ENCODE measurements around the gene PHC2. TPM values are rescaled to one million over a fixed set of nuclear protein-coding genes. Genes with fewer than 3 reads are reported as not detected.

Gene PHC2
- total and polyA plus RNA-seq, 9 of the 15 experiments (the other 6 are each of a cell fraction or from before 2014, with no cell fraction given) = 3.1 to 67.6 (median 34.6) TPM

DNA sequence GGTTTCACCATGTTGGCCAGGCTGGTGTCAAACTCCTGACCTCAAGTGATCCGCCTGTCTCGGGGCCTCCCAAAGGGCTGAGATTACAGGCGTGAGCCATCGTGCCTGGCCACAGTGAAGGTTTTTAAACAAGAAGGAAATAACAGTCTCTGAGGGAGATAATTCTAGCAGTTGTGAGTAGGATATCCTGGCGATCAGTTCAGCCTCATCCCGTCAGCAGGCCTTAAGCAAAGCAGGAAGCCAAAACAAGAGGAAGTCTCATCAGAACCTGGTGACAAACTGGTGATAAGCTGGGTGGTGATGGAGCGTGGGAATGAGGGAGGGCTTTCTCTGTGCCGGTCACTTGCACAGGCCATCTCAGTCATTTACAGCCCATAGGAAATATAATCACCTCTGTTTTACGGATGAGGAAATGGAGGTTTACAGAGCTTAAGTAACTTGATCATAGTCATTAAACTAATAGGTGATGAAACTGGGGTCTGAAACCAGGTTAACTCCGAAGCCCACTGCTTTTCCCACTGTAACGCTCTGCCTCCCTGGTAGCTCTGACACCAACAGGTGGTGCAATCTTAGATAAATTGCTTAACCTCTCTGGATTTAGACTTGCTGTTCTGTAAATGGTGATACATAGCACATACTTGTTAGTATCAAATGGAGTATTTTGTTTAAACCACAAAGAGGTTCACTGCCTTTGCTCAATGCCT is 69.2 kb downstream of the PHC2 start (continued):
- TF ChIP-seq, protein P1, sequence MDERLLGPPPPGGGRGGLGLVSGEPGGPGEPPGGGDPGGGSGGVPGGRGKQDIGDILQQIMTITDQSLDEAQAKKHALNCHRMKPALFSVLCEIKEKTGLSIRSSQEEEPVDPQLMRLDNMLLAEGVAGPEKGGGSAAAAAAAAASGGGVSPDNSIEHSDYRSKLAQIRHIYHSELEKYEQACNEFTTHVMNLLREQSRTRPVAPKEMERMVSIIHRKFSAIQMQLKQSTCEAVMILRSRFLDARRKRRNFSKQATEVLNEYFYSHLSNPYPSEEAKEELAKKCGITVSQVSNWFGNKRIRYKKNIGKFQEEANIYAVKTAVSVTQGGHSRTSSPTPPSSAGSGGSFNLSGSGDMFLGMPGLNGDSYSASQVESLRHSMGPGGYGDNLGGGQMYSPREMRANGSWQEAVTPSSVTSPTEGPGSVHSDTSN (CRISPR knock-in tag; IDR thresholded peaks at IDR 0.05; ENCODE audit: low read depth) = no peak
- TF ChIP-seq, protein P1 (tag; conservative IDR thresholded peaks at IDR 0.05; ENCODE audit: low read depth) = peak; percentile 80
- no peak for TF ChIP-seq ELF4 (CRISPR knock-in tag; IDR thresholded peaks at IDR 0.05)
- peak; percentile 60; the same call in 1 of the 2 replicates for TF ChIP-seq JUND (IDR thresholded peaks at IDR 0.05; ENCODE audit: borderline replicate concordance, low read depth, low read length)
- peak; percentile 74; the same call in 1 of the 3 replicates for TF ChIP-seq JUND (tag; IDR thresholded peaks at IDR 0.05; ENCODE audit: borderline replicate concordance, low read depth, low read length)
- peak; percentile 44; the same call in 1 of the 2 replicates for TF ChIP-seq GATAD2B (IDR thresholded peaks at IDR 0.05; ENCODE audit: borderline replicate concordance)
- no peak for TF ChIP-seq TGIF2 (CRISPR knock-in tag; IDR thresholded peaks at IDR 0.05)
- no peak for TF ChIP-seq CSDE1 (IDR thresholded peaks at IDR 0.05)
- no peak for TF ChIP-seq PTBP1 (IDR thresholded peaks at IDR 0.05; ENCODE audit: low read depth, low read length)
- TF ChIP-seq SPI1 (IDR thresholded peaks at IDR 0.05; ENCODE audit: borderline replicate concordance, low read depth, low read length) = peak; percentile 93
- TF ChIP-seq FOXK2 (conservative IDR thresholded peaks at IDR 0.05 in 1 of 2, IDR thresholded peaks at IDR 0.05 in 1 of 2; ENCODE audit: low read depth in 2 of 2) = peak in 1 of 2 experiments; percentile 41; a peak in 1 of 4 replicates
- TF ChIP-seq PML (IDR thresholded peaks at IDR 0.05; ENCODE audit: low read length) = no peak
- TF ChIP-seq RFX1 (IDR thresholded peaks at IDR 0.05) = no peak
- no peak for TF ChIP-seq EWSR1 (IDR thresholded peaks at IDR 0.05; ENCODE audit: borderline replicate concordance, low read depth, partially characterized antibody)
- TF ChIP-seq, protein P2, sequence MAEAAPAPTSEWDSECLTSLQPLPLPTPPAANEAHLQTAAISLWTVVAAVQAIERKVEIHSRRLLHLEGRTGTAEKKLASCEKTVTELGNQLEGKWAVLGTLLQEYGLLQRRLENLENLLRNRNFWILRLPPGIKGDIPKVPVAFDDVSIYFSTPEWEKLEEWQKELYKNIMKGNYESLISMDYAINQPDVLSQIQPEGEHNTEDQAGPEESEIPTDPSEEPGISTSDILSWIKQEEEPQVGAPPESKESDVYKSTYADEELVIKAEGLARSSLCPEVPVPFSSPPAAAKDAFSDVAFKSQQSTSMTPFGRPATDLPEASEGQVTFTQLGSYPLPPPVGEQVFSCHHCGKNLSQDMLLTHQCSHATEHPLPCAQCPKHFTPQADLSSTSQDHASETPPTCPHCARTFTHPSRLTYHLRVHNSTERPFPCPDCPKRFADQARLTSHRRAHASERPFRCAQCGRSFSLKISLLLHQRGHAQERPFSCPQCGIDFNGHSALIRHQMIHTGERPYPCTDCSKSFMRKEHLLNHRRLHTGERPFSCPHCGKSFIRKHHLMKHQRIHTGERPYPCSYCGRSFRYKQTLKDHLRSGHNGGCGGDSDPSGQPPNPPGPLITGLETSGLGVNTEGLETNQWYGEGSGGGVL (CRISPR knock-in tag; IDR thresholded peaks at IDR 0.05) = no peak
- TF ChIP-seq, protein P3, sequence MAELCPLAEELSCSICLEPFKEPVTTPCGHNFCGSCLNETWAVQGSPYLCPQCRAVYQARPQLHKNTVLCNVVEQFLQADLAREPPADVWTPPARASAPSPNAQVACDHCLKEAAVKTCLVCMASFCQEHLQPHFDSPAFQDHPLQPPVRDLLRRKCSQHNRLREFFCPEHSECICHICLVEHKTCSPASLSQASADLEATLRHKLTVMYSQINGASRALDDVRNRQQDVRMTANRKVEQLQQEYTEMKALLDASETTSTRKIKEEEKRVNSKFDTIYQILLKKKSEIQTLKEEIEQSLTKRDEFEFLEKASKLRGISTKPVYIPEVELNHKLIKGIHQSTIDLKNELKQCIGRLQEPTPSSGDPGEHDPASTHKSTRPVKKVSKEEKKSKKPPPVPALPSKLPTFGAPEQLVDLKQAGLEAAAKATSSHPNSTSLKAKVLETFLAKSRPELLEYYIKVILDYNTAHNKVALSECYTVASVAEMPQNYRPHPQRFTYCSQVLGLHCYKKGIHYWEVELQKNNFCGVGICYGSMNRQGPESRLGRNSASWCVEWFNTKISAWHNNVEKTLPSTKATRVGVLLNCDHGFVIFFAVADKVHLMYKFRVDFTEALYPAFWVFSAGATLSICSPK (IDR thresholded peaks at IDR 0.05; ENCODE audit: borderline replicate concordance) = no peak
- peak; percentile 54 for TF ChIP-seq FOSL1 (tag; conservative IDR thresholded peaks at IDR 0.05)
- TF ChIP-seq, protein P4, sequence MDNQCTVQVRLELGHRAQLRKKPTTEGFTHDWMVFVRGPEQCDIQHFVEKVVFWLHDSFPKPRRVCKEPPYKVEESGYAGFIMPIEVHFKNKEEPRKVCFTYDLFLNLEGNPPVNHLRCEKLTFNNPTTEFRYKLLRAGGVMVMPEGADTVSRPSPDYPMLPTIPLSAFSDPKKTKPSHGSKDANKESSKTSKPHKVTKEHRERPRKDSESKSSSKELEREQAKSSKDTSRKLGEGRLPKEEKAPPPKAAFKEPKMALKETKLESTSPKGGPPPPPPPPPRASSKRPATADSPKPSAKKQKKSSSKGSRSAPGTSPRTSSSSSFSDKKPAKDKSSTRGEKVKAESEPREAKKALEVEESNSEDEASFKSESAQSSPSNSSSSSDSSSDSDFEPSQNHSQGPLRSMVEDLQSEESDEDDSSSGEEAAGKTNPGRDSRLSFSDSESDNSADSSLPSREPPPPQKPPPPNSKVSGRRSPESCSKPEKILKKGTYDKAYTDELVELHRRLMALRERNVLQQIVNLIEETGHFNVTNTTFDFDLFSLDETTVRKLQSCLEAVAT (IDR thresholded peaks at IDR 0.05) = no peak
- no peak for TF ChIP-seq NFE2L1 (tag; IDR thresholded peaks at IDR 0.05; ENCODE audit: borderline replicate concordance, low read depth)
- peak; percentile 79 for TF ChIP-seq L3MBTL2 (IDR thresholded peaks at IDR 0.05)
- TF ChIP-seq SNRNP70 (optimal IDR thresholded peaks at IDR 0.05; ENCODE audit: low read depth, low read length) = no peak

All from K562 (cell line).